Measurements from ENCODE around the gene PBX4. TPM values are rescaled to one million over a fixed set of nuclear protein-coding genes. Genes with fewer than 3 reads are reported as not detected.

The PBX4 gene
- total and polyA plus RNA-seq, 2 of the 8 experiments (the other 6 are each of a cell fraction or from before 2014, with no cell fraction given): 3.4 to 3.8 TPM

DNA sequence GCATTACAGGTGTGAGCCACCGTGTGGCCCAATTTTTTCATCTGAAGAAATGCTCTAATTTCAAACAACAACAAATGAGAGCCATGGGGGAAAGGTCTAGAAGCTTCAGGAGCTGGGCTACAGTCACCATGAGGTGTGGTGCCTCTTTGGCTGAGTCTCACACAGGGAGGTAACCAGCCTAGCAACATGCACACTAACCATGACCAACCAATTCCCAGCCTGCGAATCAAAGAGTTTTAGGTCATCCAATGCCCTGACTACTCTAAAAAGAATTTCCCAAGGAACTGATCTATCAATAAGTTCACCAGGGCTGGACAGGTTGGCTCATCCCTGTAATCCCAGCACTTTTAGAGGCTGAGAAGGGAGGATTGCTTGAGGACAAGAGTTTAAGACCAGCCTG is 29.9 kb downstream of the PBX4 start (continued):
- TF ChIP-seq, protein P1, sequence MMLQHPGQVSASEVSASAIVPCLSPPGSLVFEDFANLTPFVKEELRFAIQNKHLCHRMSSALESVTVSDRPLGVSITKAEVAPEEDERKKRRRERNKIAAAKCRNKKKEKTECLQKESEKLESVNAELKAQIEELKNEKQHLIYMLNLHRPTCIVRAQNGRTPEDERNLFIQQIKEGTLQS (IDR thresholded peaks at IDR 0.05; ENCODE audit: insufficient read depth, low read depth, low read length): no peak
